ENCODE results near the gene PIK3R2. TPM values are rescaled to one million over a fixed set of nuclear protein-coding genes. Genes with fewer than 3 reads are reported as not detected.
"Not testable (repeated sequence)": the region's sequence is repeated elsewhere in the genome, so short reads cannot be mapped to it uniquely, and the experiment has no call there.

The PIK3R2 gene
- total RNA-seq, result 20.8 TPM
- long read RNA-seq, full-length matches to known transcripts, result 50 of 76 reads
- long read RNA-seq, partial matches to known transcripts, result 20 of 76 reads
- long read RNA-seq, other reads (novel, unspliced or antisense), result 6 of 76 reads

GRCh38 chr19:18152817-18153555 is at the start of gene PIK3R2:
TSS of gene PIK3R2 (plus strand) at chr19:18153163. CDS start at chr19:18155880, 2,717 bp downstream.
- intact Hi-C loops (cut with DNase I), result no loop called here

GRCh38 chr19:18104793-18105131 is 48.2 kb upstream of the PIK3R2 start:
- ATAC-seq (ENCODE audit: poor library complexity), result no peak
- no peak for DNase-seq

More at GRCh38 chr19:18152817-18153555, at the start of gene PIK3R2:
- DNase-seq (peak; percentile 100), ATAC-seq (ENCODE audit: poor library complexity) (peak; percentile 92)

GRCh38 chr19:18105259-18105658 is 47.7 kb upstream of the PIK3R2 start:
- ATAC-seq (ENCODE audit: poor library complexity); DNase-seq; intact Hi-C loops (cut with DNase I): not testable (repeated sequence)

More at GRCh38 chr19:18104793-18105131, 48.2 kb upstream of the PIK3R2 start:
- intact Hi-C loops (cut with DNase I), result no loop called here

- DNase-seq, result no peak
- ATAC-seq (ENCODE audit: poor library complexity), result no peak
- intact Hi-C loops (cut with DNase I), result no loop called here
These were observed 45.7 kb upstream of the PIK3R2 start for GRCh38 chr19:18107235-18107634.

- intact Hi-C loops (cut with DNase I), result no loop called here
- DNase-seq (no peak), ATAC-seq (ENCODE audit: poor library complexity) (no peak)
These were observed 44.1 kb upstream of the PIK3R2 start for GRCh38 chr19:18108897-18109296.

GRCh38 chr19:18109341-18109732 is 43.6 kb upstream of the PIK3R2 start:
- DNase-seq (no peak), ATAC-seq (ENCODE audit: poor library complexity) (peak; percentile 4)
- intact Hi-C loops (cut with DNase I), result no loop called here

GRCh38 chr19:18109733-18110608 is 43.0 kb upstream of the PIK3R2 start:
- DNase-seq, result peak; percentile 85
- ATAC-seq (ENCODE audit: poor library complexity), result peak; percentile 84
- intact Hi-C loops (cut with DNase I), result loop anchor here (5.0 kb wide), 2 partner anchors 57 to 142 kb away; no protein-coding TSS in a partner anchor

GRCh38 chr19:18110609-18111232 is 42.2 kb upstream of the PIK3R2 start:
- no peak for DNase-seq
- no peak for ATAC-seq (ENCODE audit: poor library complexity)

GRCh38 chr19:18112989-18113478 is 39.9 kb upstream of the PIK3R2 start:
- intact Hi-C loops (cut with DNase I), result loop anchor here (5.0 kb wide), 2 partner anchors 54 to 139 kb away; no protein-coding TSS in a partner anchor
- peak; percentile 92 for DNase-seq
- ATAC-seq (ENCODE audit: poor library complexity), result peak; percentile 63

More at GRCh38 chr19:18110609-18111232, 42.2 kb upstream of the PIK3R2 start:
- intact Hi-C loops (cut with DNase I), result loop anchor here (5.0 kb wide), 2 partner anchors 57 to 142 kb away; no protein-coding TSS in a partner anchor

GRCh38 chr19:18113827-18114226 is 39.1 kb upstream of the PIK3R2 start:
- DNase-seq (no peak), ATAC-seq (ENCODE audit: poor library complexity) (no peak)
- intact Hi-C loops (cut with DNase I), result loop anchor here (5.0 kb wide), 2 partner anchors 53 to 138 kb away; no protein-coding TSS in a partner anchor

- ATAC-seq (ENCODE audit: poor library complexity) (no peak), DNase-seq (no peak)
- intact Hi-C loops (cut with DNase I), result loop anchor here (5.0 kb wide), 2 partner anchors 53 to 138 kb away; no protein-coding TSS in a partner anchor
These were observed 38.5 kb upstream of the PIK3R2 start for GRCh38 chr19:18114483-18114882.

GRCh38 chr19:18117364-18117691 is 35.6 kb upstream of the PIK3R2 start:
- intact Hi-C loops (cut with DNase I), result no loop called here
- no peak for ATAC-seq (ENCODE audit: poor library complexity)
- no peak for DNase-seq

- intact Hi-C loops (cut with DNase I), result no loop called here
- DNase-seq (peak; percentile 94), ATAC-seq (ENCODE audit: poor library complexity) (peak; percentile 98)
These were observed 35.1 kb upstream of the PIK3R2 start for GRCh38 chr19:18117692-18118378.

- intact Hi-C loops (cut with DNase I), result no loop called here
- ATAC-seq (ENCODE audit: poor library complexity) (no peak), DNase-seq (no peak)
These were observed 34.4 kb upstream of the PIK3R2 start for GRCh38 chr19:18118420-18119012.

GRCh38 chr19:18119013-18119716 is 33.8 kb upstream of the PIK3R2 start:
- ATAC-seq (ENCODE audit: poor library complexity) (no peak), DNase-seq (no peak)
- intact Hi-C loops (cut with DNase I), result no loop called here

GRCh38 chr19:18119717-18120105 is 33.3 kb upstream of the PIK3R2 start:
- DNase-seq, result no peak
- intact Hi-C loops (cut with DNase I), result no loop called here

GRCh38 chr19:18120127-18120526 is 32.8 kb upstream of the PIK3R2 start:
- no peak for ATAC-seq (ENCODE audit: poor library complexity)
- intact Hi-C loops (cut with DNase I), result no loop called here
- no peak for DNase-seq

More at GRCh38 chr19:18119717-18120105, 33.3 kb upstream of the PIK3R2 start:
- no peak for ATAC-seq (ENCODE audit: poor library complexity)
